GM12801 (cell line): ENCODE results near the gene ISM1.

Source experiments
- TF ChIP-seq, protein P1 (sequence below): IDR thresholded peaks from one replicate; pipeline ENCODE4 v1.5.1; 2011; ENCODE audit warnings: control low read depth; ENCODE audit not compliant: insufficient read length; ENCODE audit errors: extremely low read depth

The ISM1 gene

GRCh38 chr20:13338097-13338661 is 117.1 kb downstream of the ISM1 start:
- TF ChIP-seq, protein P1, sequence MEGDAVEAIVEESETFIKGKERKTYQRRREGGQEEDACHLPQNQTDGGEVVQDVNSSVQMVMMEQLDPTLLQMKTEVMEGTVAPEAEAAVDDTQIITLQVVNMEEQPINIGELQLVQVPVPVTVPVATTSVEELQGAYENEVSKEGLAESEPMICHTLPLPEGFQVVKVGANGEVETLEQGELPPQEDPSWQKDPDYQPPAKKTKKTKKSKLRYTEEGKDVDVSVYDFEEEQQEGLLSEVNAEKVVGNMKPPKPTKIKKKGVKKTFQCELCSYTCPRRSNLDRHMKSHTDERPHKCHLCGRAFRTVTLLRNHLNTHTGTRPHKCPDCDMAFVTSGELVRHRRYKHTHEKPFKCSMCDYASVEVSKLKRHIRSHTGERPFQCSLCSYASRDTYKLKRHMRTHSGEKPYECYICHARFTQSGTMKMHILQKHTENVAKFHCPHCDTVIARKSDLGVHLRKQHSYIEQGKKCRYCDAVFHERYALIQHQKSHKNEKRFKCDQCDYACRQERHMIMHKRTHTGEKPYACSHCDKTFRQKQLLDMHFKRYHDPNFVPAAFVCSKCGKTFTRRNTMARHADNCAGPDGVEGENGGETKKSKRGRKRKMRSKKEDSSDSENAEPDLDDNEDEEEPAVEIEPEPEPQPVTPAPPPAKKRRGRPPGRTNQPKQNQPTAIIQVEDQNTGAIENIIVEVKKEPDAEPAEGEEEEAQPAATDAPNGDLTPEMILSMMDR, result no peak

GRCh38 chr20:13338999-13339411 is 117.9 kb downstream of the ISM1 start:
- TF ChIP-seq, protein P1, result no peak

DNA sequence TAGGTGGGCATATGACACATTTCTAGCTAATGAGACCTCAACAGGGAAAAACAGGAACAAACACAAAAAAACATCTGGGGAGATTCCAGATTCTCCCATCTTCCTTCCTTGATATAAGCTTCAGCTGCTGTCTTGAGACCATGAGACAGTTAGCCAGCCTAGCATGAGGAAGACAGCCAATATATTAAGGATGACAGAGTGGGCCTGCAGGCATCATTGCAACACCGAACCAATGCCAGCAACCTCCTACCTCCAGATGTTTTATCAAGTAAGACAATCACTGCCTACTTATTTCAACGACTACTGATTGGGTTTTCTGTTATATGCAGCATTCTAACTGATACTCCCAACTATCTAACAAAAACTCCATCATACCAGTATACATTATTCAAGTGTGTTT is 119.0 kb downstream of the ISM1 start:
- TF ChIP-seq, protein P1, result no peak

DNA sequence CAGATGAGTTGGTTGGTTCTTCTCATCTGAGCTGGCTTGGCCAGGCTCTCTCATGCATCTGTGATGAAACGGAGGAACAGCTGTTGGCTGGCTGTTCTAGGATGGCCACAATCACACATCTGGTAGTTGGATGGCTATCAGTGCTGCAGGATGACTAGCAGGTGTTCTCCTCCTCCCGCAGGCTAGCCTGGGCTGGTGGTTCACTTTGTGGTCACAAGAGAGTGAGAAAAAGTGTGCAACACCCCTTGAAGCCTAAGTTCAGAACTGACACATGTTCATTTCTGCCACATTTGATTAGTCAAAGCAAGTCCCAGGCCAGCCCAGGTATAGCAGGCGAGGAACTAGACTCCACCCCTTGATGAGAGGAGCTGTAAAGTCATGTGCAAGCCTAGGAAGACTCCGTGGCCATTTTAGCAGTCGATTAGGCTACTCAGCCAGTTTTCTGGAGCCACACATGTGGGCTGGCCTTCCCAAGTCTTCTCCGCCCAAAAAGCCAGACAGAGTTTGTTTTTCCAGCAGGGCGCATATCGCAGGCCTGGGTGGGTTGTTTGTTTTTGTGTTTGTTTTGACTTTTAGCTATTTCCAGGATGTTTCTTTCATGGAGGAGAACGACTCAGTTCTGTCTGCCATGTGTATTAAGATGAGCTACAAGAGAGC is 120.8 kb downstream of the ISM1 start:
- TF ChIP-seq, protein P1, result no peak

- TF ChIP-seq, protein P1, result no peak
These were observed 121.6 kb downstream of the ISM1 start for GRCh38 chr20:13342469-13343242.

GRCh38 chr20:13344671-13345070 is 123.6 kb downstream of the ISM1 start:
- TF ChIP-seq, protein P1, result no peak
